ENCODE results near the gene TMX1. TPM values are rescaled to one million over a fixed set of nuclear protein-coding genes. Genes with fewer than 3 reads are reported as not detected.

The TMX1 gene
- total RNA-seq, 2 donors from 2014 or later: 25.6 to 34.6 TPM

GRCh38 chr14:51291016-51291415 is 51.0 kb downstream of the TMX1 start:
- no peak for DNase-seq (ENCODE audit: low spot score)
- no peak for ATAC-seq (ENCODE audit: insufficient number of reproducible peaks, low FRiP score, low read depth)

GRCh38 chr14:51293149-51293911 is 53.3 kb downstream of the TMX1 start:
- Histone ChIP-seq H3K27me3 (replicated peaks; ENCODE audit: insufficient read depth) (no peaks in the 10 kb centered on the region), H3K4me1 (ENCODE audit: control insufficient read depth in 1 of 2, low read depth in 2 of 2) (peaks cover 11 to 27% of the 10 kb centered on the region in 2 donors), H3K27ac (peak overlapping the region; percentile 35 to 46), H3K4me3 (no peak overlapping the region), H3K36me3 (no peaks in the 10 kb centered on the region), H3K9me3 (no peaks in the 10 kb centered on the region)
- no peak for DNase-seq (ENCODE audit: low spot score)
- peak; percentile 70 for ATAC-seq (ENCODE audit: insufficient number of reproducible peaks, low FRiP score, low read depth)
- no peak for TF ChIP-seq CTCF (IDR thresholded peaks at IDR 0.05)

More at GRCh38 chr14:51291016-51291415, 51.0 kb downstream of the TMX1 start:
- Histone ChIP-seq H3K4me3 (no peak overlapping the region), H3K36me3 (no peaks in the 10 kb centered on the region), H3K27ac (no peak overlapping the region), H3K9me3 (no peaks in the 10 kb centered on the region), H3K27me3 (replicated peaks; ENCODE audit: insufficient read depth) (no peaks in the 10 kb centered on the region), H3K4me1 (ENCODE audit: control insufficient read depth in 1 of 2, low read depth in 2 of 2) (peaks cover 11 to 27% of the 10 kb centered on the region in 2 donors)
- no peak for TF ChIP-seq CTCF (IDR thresholded peaks at IDR 0.05)

GRCh38 chr14:51293912-51294389 is 53.9 kb downstream of the TMX1 start:
- H3K36me3 ChIP-seq: no peaks in the 10 kb centered on the region
- H3K4me3 ChIP-seq: no peak overlapping the region
- no peak for TF ChIP-seq CTCF (IDR thresholded peaks at IDR 0.05)
- no peak for DNase-seq (ENCODE audit: low spot score)
- no peak for ATAC-seq (ENCODE audit: insufficient number of reproducible peaks, low FRiP score, low read depth)
- H3K27ac ChIP-seq: peak overlapping the region; percentile 35 to 46
- no peaks in the 10 kb centered on the region for H3K27me3 ChIP-seq (replicated peaks; ENCODE audit: insufficient read depth)
- peaks cover 11 to 27% of the 10 kb centered on the region in 2 donors for H3K4me1 ChIP-seq (ENCODE audit: control insufficient read depth in 1 of 2, low read depth in 2 of 2)
- H3K9me3 ChIP-seq: no peaks in the 10 kb centered on the region

GRCh38 chr14:51294951-51295525 is 55.0 kb downstream of the TMX1 start:
- Histone ChIP-seq H3K27me3 (replicated peaks; ENCODE audit: insufficient read depth) (no peaks in the 10 kb centered on the region), H3K27ac (no peak overlapping the region), H3K4me1 (ENCODE audit: control insufficient read depth in 1 of 2, low read depth in 2 of 2) (peaks cover 11 to 27% of the 10 kb centered on the region in 2 donors), H3K4me3 (no peak overlapping the region), H3K9me3 (no peaks in the 10 kb centered on the region), H3K36me3 (no peaks in the 10 kb centered on the region)
- no peak for TF ChIP-seq CTCF (IDR thresholded peaks at IDR 0.05)
- DNase-seq (ENCODE audit: low spot score) (no peak), ATAC-seq (ENCODE audit: insufficient number of reproducible peaks, low FRiP score, low read depth) (no peak)

GRCh38 chr14:51295646-51296263 is 55.7 kb downstream of the TMX1 start:
- H3K4me1 ChIP-seq (ENCODE audit: control insufficient read depth in 1 of 2, low read depth in 2 of 2): peaks cover 11 to 27% of the 10 kb centered on the region in 2 donors
- no peaks in the 10 kb centered on the region for H3K27me3 ChIP-seq (replicated peaks; ENCODE audit: insufficient read depth)
- TF ChIP-seq CTCF (IDR thresholded peaks at IDR 0.05): no peak
- DNase-seq (ENCODE audit: low spot score) (no peak), ATAC-seq (ENCODE audit: insufficient number of reproducible peaks, low FRiP score, low read depth) (no peak)
- H3K36me3 ChIP-seq: no peaks in the 10 kb centered on the region
- H3K9me3 ChIP-seq: no peaks in the 10 kb centered on the region
- no peak overlapping the region for H3K27ac ChIP-seq
- no peak overlapping the region for H3K4me3 ChIP-seq

All from thoracic aorta (tissue), 2 donors.